MCF 10A (cell line): ENCODE results near the gene C20orf204. TPM values are rescaled to one million over a fixed set of nuclear protein-coding genes. Genes with fewer than 3 reads are reported as not detected.

Experiments
- BruUV-seq: library from RNA; stranded (reverse); fragments of 400-500 nt; replicated peaks from 2 replicates; lab custom pipeline; 2021; lab: Mats Ljungman, UMichigan
- CTCF ChIA-PET: fragments of 300-600 bp; sonication (Branson Sonifier 250); formaldehyde crosslinking; extraction: SDS; loops from one replicate; lab custom pipeline; 2021; ENCODE audit warnings: antibody characterized with exemption, inconsistent platforms; lab: Yijun Ruan, JAX
- POLR2A ChIA-PET: fragments of 300-600, 350-650 bp; sonication (Branson Sonifier 250); formaldehyde crosslinking; extraction: SDS; loops from one replicate; lab custom pipeline; 2020; ENCODE audit warnings: antibody characterized with exemption, inconsistent platforms; lab: Yijun Ruan, JAX
- DNase-seq: peaks from one replicate; pipeline ENCODE4 v3.0.0-alpha.2; 2018; ENCODE audit not compliant: unreplicated experiment
- H3K27ac Mint-ChIP-seq: one replicate; pipeline ENCODE4 v1.8.0; 2022; ENCODE audit warnings: mild to moderate bottlenecking, low read depth, mixed read lengths; ENCODE audit not compliant: unreplicated experiment
- H3K27me3 Mint-ChIP-seq: one replicate; pipeline ENCODE4 v1.8.0; 2022; ENCODE audit warnings: mixed read lengths; ENCODE audit not compliant: insufficient read depth, unreplicated experiment
- H3K36me3 Mint-ChIP-seq: one replicate; pipeline ENCODE4 v1.8.0; 2022; ENCODE audit warnings: mild to moderate bottlenecking, moderate library complexity, mixed read lengths; ENCODE audit not compliant: insufficient read depth, unreplicated experiment
- H3K4me1 Mint-ChIP-seq: one replicate; pipeline ENCODE4 v1.8.0; 2022; ENCODE audit warnings: mixed read lengths; ENCODE audit not compliant: insufficient read depth, unreplicated experiment
- H3K4me3 Mint-ChIP-seq: one replicate; pipeline ENCODE4 v1.8.0; 2022; ENCODE audit warnings: mild to moderate bottlenecking, moderate library complexity, mixed read lengths; ENCODE audit not compliant: unreplicated experiment
- H3K9me3 Mint-ChIP-seq: one replicate; pipeline ENCODE4 v1.8.0; 2022; ENCODE audit warnings: mixed read lengths; ENCODE audit not compliant: unreplicated experiment
- intact Hi-C: fragments of 100-400 bp; cut with micrococcal nuclease; formaldehyde crosslinking; loops from 2 replicates; pipeline ENCODE4 v1.14.1; 2022
- total RNA-seq: library from RNA; stranded (reverse); gene quantifications from 2 replicates; pipeline ENCODE4 v1.2.3, GENCODE V29; 2022
- TF ChIP-seq, protein P1 (sequence below): fragments of 200-600 bp; IDR thresholded peaks from one replicate; pipeline ENCODE4 v1.8.0; 2022; ENCODE audit warnings: antibody characterized with exemption, mild to moderate bottlenecking; ENCODE audit not compliant: unreplicated experiment

C20orf204 gene
- total RNA-seq, 1 experiment from 2014 or later: 1.1 TPM

DNA sequence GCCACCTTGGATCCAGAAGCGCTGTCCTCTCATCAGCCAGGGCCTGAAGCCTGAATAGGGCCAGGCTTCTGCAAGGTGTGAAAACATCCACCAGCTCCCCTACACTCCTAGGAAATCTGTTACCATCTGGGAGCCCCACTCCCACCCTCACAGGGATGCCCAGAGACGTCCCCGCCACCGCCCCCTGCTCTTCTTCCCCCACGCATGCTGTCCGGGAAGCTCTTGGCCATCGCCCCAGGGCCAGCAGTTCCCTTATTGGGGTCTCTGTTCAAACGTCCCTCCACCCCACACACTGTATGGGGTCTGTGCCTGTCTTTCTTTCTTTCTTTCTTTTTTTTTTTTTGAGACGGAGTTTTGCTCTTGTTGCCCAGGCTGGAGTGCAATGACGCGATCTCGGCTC, 39.6 kb downstream of the C20orf204 start:
- POLR2A ChIA-PET: interaction anchor here (0.6 to 1.3 kb wide), 3 partner anchors 42 to 119 kb away, joined by 3 to 5 read pairs (median 4); partner anchors contain the start of genes PRPF6 and UCKL1
- Mint-ChIP-seq H3K4me1 (peaks cover 8% of the 10 kb centered on the region), H3K36me3 (no peaks in the 10 kb centered on the region), H3K27me3 (no peaks in the 10 kb centered on the region), H3K27ac (no peak overlapping the region), H3K9me3 (no peaks in the 10 kb centered on the region), H3K4me3 (no peak overlapping the region)
- no TSS peak for BruUV-seq
- TF ChIP-seq, protein P1, sequence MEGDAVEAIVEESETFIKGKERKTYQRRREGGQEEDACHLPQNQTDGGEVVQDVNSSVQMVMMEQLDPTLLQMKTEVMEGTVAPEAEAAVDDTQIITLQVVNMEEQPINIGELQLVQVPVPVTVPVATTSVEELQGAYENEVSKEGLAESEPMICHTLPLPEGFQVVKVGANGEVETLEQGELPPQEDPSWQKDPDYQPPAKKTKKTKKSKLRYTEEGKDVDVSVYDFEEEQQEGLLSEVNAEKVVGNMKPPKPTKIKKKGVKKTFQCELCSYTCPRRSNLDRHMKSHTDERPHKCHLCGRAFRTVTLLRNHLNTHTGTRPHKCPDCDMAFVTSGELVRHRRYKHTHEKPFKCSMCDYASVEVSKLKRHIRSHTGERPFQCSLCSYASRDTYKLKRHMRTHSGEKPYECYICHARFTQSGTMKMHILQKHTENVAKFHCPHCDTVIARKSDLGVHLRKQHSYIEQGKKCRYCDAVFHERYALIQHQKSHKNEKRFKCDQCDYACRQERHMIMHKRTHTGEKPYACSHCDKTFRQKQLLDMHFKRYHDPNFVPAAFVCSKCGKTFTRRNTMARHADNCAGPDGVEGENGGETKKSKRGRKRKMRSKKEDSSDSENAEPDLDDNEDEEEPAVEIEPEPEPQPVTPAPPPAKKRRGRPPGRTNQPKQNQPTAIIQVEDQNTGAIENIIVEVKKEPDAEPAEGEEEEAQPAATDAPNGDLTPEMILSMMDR: no peak
- no peak for DNase-seq
- intact Hi-C loops: no loop called here
- CTCF ChIA-PET: interaction anchor here (0.9 to 1.5 kb wide), 3 partner anchors 9 to 538 kb away, joined by 4 read pairs; partner anchors contain the start of gene PTK6

DNA sequence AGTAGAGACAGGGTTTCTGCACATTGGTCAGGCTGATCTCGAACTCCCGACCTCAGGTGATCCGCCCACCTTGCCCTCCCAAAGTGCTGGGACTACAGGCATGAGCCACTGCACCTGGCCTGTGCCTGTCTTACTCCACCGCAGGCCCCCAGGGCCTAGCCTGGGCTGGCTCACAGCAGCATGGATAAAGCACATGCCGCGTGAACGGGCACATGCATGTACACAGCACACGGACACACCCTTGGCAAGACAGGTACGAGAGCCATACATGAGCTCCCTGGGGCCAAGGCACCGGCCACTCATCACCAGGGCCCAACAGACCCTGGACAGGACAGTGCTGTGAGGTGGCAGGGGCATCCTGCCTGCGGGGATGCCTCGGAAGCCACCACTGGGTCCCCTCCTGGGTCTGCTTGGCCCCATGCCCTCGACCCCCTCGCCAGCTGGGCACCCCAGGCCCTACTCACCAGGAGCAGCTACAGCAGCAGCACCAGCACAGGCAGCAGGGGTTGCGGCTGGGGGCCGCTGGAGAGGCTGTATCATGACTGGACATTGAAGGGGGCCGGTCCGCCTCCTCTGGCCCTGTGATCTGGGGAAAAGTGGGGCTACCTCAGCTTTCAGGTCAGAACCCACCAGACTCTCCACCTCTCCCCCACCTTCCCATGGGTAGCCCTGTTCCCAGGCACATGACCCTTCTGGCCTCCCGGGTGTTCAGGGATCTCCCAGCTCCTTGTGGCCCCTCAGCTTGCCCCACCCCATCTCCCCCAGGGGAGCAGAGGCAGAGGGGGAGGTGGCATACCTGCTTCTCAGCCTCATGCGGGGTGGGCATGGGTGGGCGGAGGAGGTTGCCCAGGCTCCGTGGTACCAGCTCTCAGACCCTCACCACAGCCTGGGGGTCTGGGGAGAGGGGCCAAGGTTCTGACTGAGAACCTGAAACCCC, 40.3 kb downstream of the C20orf204 start:
- Mint-ChIP-seq H3K4me1 (peaks cover 8% of the 10 kb centered on the region), H3K27ac (no peak overlapping the region), H3K4me3 (no peak overlapping the region), H3K9me3 (no peaks in the 10 kb centered on the region), H3K36me3 (no peaks in the 10 kb centered on the region), H3K27me3 (no peaks in the 10 kb centered on the region)
- ChIA-PET CTCF (interaction anchor here (0.6 to 1.5 kb wide), 4 partner anchors 9 to 45 kb away, joined by 3 to 4 read pairs (median 4); no protein-coding TSS in a partner anchor), POLR2A (interaction anchor here (0.6 to 1.3 kb wide), 3 partner anchors 14 to 120 kb away, joined by 3 to 4 read pairs (median 3); partner anchors contain the start of gene UCKL1)
- TF ChIP-seq, protein P1: no peak
- BruUV-seq: no TSS peak
- no peak for DNase-seq
- intact Hi-C loops: no loop called here

DNA sequence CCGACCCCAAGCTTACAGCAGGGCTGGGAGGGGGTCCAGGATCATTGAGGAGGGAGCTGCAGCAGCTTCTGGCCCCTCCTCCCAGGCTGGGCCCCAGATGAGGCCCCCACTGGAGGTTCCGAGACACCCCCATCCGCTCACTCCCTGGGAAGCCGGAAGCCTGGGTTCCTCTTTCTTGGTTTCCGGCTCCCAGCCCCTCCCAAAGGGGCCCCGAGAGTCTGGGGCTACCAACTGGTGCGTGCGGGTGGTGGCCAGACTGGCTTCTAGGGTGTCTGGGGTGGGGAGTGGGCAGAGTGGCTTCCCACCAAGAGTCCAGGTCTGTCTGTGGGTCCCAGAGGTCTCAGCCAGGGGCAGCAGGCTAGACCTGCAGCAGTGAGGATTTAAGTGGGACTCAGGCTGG, 41.1 kb downstream of the C20orf204 start:
- Mint-ChIP-seq H3K4me1 (peaks cover 8% of the 10 kb centered on the region), H3K36me3 (no peaks in the 10 kb centered on the region), H3K9me3 (no peaks in the 10 kb centered on the region), H3K27ac (no peak overlapping the region), H3K27me3 (no peaks in the 10 kb centered on the region), H3K4me3 (no peak overlapping the region)
- TF ChIP-seq, protein P1: no peak
- intact Hi-C loops: no loop called here
- ChIA-PET CTCF (interaction anchor here (1.0 to 1.5 kb wide), 2 partner anchors 10 to 42 kb away, joined by 4 read pairs; no protein-coding TSS in a partner anchor), POLR2A (interaction anchor here (0.9 to 1.3 kb wide), 2 partner anchors 15 to 44 kb away, joined by 3 to 4 read pairs; no protein-coding TSS in a partner anchor)
- DNase-seq: no peak
- no TSS peak for BruUV-seq

DNA sequence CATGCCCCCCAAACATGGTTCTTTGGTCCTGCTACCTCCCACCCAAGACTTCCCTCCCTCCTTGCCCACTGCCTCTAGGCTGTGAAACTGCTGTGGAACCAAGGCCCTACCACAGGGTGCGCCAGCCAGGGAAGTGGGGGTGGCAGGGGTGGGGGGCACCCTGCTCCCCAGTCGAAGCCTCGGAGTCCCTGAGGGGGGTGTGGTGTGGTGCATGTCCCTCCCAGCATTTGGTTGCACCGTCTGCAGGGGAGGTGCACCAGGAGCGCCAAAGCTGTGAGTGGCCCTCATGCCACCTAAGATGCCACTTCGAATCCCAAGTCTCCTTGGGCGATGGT, 41.5 kb downstream of the C20orf204 start:
- intact Hi-C loops: no loop called here
- ChIA-PET POLR2A (interaction anchor here (2.0 kb wide), 1 partner anchor 16 kb away, joined by 10 read pairs; the partner anchor contains the start of gene TCEA2), CTCF (interaction anchor here (4.5 kb wide), 1 partner anchor 8 kb away, joined by 25 read pairs; no protein-coding TSS in a partner anchor)
- no peaks in the 10 kb centered on the region for H3K36me3 Mint-ChIP-seq
- peaks cover 8% of the 10 kb centered on the region for H3K4me1 Mint-ChIP-seq
- no peaks in the 10 kb centered on the region for H3K9me3 Mint-ChIP-seq
- no peak overlapping the region for H3K27ac Mint-ChIP-seq
- no peak overlapping the region for H3K4me3 Mint-ChIP-seq
- H3K27me3 Mint-ChIP-seq: no peaks in the 10 kb centered on the region
- no peak for DNase-seq
- BruUV-seq: no TSS peak
- TF ChIP-seq, protein P1: no peak
